Measurements from ENCODE around the gene OR5H6.
A peak's percentile ranks its signal among the peaks of the same experiment; 100 is the strongest.
"Not testable (repeated sequence)": the region's sequence is repeated elsewhere in the genome, so short reads cannot be mapped to it uniquely, and the experiment has no call there.

Gene OR5H6

DNA sequence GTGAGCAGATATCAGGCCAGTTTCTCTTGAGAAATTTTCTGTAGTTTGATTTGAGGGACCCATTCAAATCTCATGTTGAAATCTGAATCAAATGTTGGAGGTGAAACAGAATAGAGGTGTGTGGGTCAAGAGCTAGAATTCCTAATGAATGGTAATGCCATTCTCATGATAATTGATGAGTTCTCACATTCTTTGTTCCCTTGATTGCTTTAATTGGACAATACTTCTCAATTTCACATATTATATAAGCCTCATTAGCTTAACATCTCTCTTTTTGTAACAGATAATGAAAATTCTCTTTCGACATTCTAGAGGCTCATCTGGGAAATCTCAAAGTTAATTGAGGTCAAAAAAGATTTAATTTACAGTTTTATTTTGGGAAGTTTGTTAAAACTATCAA is 21.9 kb upstream of the OR5H6 start:
- POLR2A ChIA-PET, result no interaction called here
- no peak for DNase-seq (ENCODE audit: extremely low spot score)
- CTCF ChIA-PET, result no interaction called here
- TF ChIP-seq ARNT (IDR thresholded peaks at IDR 0.05), result no peak
- no peak for TF ChIP-seq HDGF (IDR thresholded peaks at IDR 0.05; ENCODE audit: borderline replicate concordance)
- TF ChIP-seq, protein P1, sequence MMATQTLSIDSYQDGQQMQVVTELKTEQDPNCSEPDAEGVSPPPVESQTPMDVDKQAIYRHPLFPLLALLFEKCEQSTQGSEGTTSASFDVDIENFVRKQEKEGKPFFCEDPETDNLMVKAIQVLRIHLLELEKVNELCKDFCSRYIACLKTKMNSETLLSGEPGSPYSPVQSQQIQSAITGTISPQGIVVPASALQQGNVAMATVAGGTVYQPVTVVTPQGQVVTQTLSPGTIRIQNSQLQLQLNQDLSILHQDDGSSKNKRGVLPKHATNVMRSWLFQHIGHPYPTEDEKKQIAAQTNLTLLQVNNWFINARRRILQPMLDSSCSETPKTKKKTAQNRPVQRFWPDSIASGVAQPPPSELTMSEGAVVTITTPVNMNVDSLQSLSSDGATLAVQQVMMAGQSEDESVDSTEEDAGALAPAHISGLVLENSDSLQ (IDR thresholded peaks at IDR 0.05), result no peak
- TF ChIP-seq FOXA1 (IDR thresholded peaks at IDR 0.05), result no peak
- TF ChIP-seq SUZ12 (IDR thresholded peaks at IDR 0.05), result no peak
- TF ChIP-seq BHLHE40 (IDR thresholded peaks at IDR 0.05; ENCODE audit: borderline replicate concordance), result no peak
- TF ChIP-seq FOXM1 (IDR thresholded peaks at IDR 0.05; ENCODE audit: borderline replicate concordance), result no peak
- TF ChIP-seq SP1 (IDR thresholded peaks at IDR 0.05), result no peak
- TF ChIP-seq FOXK2 (IDR thresholded peaks at IDR 0.05), result no peak
- TF ChIP-seq ELF4 (IDR thresholded peaks at IDR 0.05), result no peak
- no peak for TF ChIP-seq NFRKB (IDR thresholded peaks at IDR 0.05)
- TF ChIP-seq LEF1 (IDR thresholded peaks at IDR 0.05; ENCODE audit: borderline replicate concordance), result no peak
- TF ChIP-seq L3MBTL2 (conservative IDR thresholded peaks at IDR 0.05), result no peak
- no peak for TF ChIP-seq ZNF384 (IDR thresholded peaks at IDR 0.05)
- TF ChIP-seq CTBP1 (IDR thresholded peaks at IDR 0.05; ENCODE audit: borderline replicate concordance), result no peak
- TF ChIP-seq TARDBP (IDR thresholded peaks at IDR 0.05), result no peak

DNA sequence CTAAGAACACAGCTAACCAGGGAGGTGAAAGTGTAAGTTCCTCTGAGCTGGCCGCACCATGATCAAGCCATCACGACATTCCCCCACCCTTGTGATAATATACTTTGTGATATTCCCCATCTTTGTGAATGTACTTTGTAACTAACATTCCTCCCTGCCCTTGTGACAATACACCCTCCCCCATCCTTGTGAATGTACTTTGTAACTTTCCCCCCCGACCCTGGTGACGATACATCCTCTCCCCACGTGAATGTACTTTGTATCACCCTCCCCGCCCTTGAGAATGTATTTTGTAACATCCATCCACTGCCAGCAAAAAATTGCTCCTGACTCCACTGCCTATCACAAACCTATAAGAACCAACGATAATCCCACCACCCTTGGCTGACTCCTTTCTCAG is 20.2 kb upstream of the OR5H6 start:
- DNase-seq (ENCODE audit: extremely low spot score), result no peak
- POLR2A ChIA-PET, result no interaction called here
- CTCF ChIA-PET, result no interaction called here
- TF ChIP-seq FOXK2 (IDR thresholded peaks at IDR 0.05) (no peak), FOXM1 (IDR thresholded peaks at IDR 0.05; ENCODE audit: borderline replicate concordance) (no peak), ELF4 (IDR thresholded peaks at IDR 0.05) (no peak), BHLHE40 (IDR thresholded peaks at IDR 0.05; ENCODE audit: borderline replicate concordance) (no peak), L3MBTL2 (conservative IDR thresholded peaks at IDR 0.05) (no peak), LEF1 (IDR thresholded peaks at IDR 0.05; ENCODE audit: borderline replicate concordance) (no peak), ARNT (IDR thresholded peaks at IDR 0.05) (no peak), ZNF384 (IDR thresholded peaks at IDR 0.05) (no peak), SUZ12 (IDR thresholded peaks at IDR 0.05) (no peak), HDGF (IDR thresholded peaks at IDR 0.05; ENCODE audit: borderline replicate concordance) (no peak)
- TF ChIP-seq, protein P1 (IDR thresholded peaks at IDR 0.05), result no peak

DNA sequence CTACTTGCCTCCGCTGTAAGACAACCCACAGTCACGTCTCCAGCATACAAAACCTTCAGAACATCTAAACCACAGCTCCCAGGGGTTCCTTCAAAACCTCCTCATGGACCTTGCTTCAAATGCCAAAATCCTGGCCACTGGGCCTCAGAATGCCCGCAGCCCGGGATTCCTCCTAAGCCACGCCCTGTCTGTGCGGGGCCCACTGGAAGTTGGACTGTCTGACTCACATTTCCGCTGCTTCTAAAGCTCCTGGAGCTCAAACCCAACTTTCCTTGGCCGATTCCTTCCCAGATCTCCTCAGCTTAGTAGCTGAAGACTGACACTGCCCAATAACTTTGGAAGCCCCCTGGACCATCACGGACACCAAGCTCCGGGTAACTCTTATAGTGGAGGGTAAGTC is 17.9 kb upstream of the OR5H6 start:
- no peak for DNase-seq (ENCODE audit: extremely low spot score)
- CTCF ChIA-PET, result no interaction called here
- TF ChIP-seq FOXK2 (IDR thresholded peaks at IDR 0.05), result no peak
- no peak for TF ChIP-seq ARNT (IDR thresholded peaks at IDR 0.05)
- TF ChIP-seq TARDBP (IDR thresholded peaks at IDR 0.05), result no peak
- no peak for TF ChIP-seq ELF4 (IDR thresholded peaks at IDR 0.05)
- TF ChIP-seq, protein P1 (IDR thresholded peaks at IDR 0.05), result no peak
- no peak for TF ChIP-seq L3MBTL2 (conservative IDR thresholded peaks at IDR 0.05)
- POLR2A ChIA-PET, result no interaction called here

DNA sequence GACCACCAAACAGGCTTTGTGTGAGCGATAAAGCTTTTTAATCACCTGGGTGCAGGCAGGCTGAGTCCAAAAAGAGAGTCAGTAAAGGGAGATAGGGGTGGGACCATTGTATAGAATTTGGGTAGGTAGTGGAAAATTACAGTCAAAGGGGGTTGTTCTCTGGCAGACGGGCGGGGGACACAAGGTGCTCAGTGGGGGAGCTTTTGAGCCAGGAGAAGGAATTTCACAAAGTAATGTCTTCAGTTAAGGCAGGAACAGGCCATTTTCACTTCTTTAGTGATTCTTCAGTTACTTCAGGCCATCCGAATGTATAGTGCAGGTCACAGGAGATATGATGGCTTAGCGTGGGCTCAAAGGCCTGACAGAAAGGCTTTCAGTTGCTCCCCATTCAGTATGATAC is 8.0 kb upstream of the OR5H6 start:
- POLR2A ChIA-PET; DNase-seq (ENCODE audit: extremely low spot score); CTCF ChIA-PET: not testable (repeated sequence)

DNA sequence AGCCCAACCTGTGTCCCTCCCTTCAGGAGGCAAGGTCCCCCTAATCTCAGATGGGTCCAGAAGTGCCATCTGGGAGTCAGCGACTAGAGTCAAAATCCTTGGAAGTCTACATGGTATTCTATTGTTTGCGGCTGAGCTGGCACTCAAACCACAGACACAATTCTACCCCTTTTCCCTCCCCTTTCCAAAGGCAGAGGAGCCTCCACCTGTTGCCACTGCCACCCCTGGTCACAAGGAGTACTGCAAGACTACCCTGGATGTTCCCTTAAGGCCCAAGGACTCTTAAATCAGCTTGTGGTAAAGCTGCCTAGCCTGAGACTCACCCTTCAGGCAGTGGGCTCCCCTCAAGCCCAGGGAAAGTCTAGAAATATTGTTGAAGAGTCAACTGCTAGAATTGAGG is 4.3 kb upstream of the OR5H6 start:
- TF ChIP-seq ARNT (IDR thresholded peaks at IDR 0.05) (no peak), SP1 (IDR thresholded peaks at IDR 0.05) (no peak), ELF4 (IDR thresholded peaks at IDR 0.05) (no peak), BHLHE40 (IDR thresholded peaks at IDR 0.05; ENCODE audit: borderline replicate concordance) (no peak), SUZ12 (IDR thresholded peaks at IDR 0.05) (no peak), FOXM1 (IDR thresholded peaks at IDR 0.05; ENCODE audit: borderline replicate concordance) (no peak), NFRKB (IDR thresholded peaks at IDR 0.05) (no peak), TARDBP (IDR thresholded peaks at IDR 0.05) (no peak), CTBP1 (IDR thresholded peaks at IDR 0.05; ENCODE audit: borderline replicate concordance) (no peak), L3MBTL2 (conservative IDR thresholded peaks at IDR 0.05) (no peak), HDGF (IDR thresholded peaks at IDR 0.05; ENCODE audit: borderline replicate concordance) (no peak), LEF1 (IDR thresholded peaks at IDR 0.05; ENCODE audit: borderline replicate concordance) (no peak), ZNF384 (IDR thresholded peaks at IDR 0.05) (no peak), FOXA1 (IDR thresholded peaks at IDR 0.05) (no peak), FOXK2 (IDR thresholded peaks at IDR 0.05) (no peak)
- TF ChIP-seq, protein P1 (IDR thresholded peaks at IDR 0.05), result no peak
- ChIA-PET POLR2A (no interaction called here), CTCF (no interaction called here)
- DNase-seq (ENCODE audit: extremely low spot score), result peak; percentile 12

DNA sequence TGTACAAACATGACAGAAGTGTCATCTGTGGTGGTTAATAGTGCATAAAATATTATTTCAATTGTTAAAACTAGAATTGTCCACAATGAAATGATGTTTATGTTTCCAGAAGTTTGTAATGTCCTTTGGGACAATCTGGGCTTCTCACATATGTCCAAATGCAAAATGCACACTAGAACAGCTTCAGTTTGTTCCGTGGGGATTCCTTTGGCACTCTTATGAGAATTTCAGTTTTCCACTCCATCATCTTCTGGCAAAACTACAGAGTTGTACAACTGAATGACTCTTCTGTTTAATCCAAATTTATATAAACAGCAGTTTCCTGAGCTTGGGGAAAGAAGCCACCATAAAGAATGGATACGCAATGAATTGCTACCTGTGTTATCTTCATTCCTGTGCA is 2.0 kb upstream of the OR5H6 start:
- POLR2A ChIA-PET, result no interaction called here
- TF ChIP-seq TARDBP (IDR thresholded peaks at IDR 0.05) (no peak), SUZ12 (IDR thresholded peaks at IDR 0.05) (no peak), L3MBTL2 (conservative IDR thresholded peaks at IDR 0.05) (no peak), ZNF384 (IDR thresholded peaks at IDR 0.05) (no peak), CTBP1 (IDR thresholded peaks at IDR 0.05; ENCODE audit: borderline replicate concordance) (no peak), ELF4 (IDR thresholded peaks at IDR 0.05) (no peak), LEF1 (IDR thresholded peaks at IDR 0.05; ENCODE audit: borderline replicate concordance) (no peak), NFRKB (IDR thresholded peaks at IDR 0.05) (no peak), HDGF (IDR thresholded peaks at IDR 0.05; ENCODE audit: borderline replicate concordance) (no peak), FOXA1 (IDR thresholded peaks at IDR 0.05) (no peak), FOXM1 (IDR thresholded peaks at IDR 0.05; ENCODE audit: borderline replicate concordance) (no peak)
- CTCF ChIA-PET, result no interaction called here
- DNase-seq (ENCODE audit: extremely low spot score), result no peak
